IMR-90 (cell line): ENCODE results near the gene ZNF277.

ENCODE experiments used
- BHLHE40 ChIP-seq: fragments of 150-350 bp; IDR thresholded peaks from 2 replicates; pipeline ENCODE4 v1.6.1; 2016; ENCODE audit warnings: mild to moderate bottlenecking, low read depth, low read length
- CHD1 ChIP-seq: IDR thresholded peaks from 2 replicates; pipeline ENCODE4 v1.6.1; 2012; ENCODE audit warnings: low read depth, low read length, improper control_type of control experiment
- CTCF ChIP-seq: conservative IDR thresholded peaks from 2 replicates; pipeline ENCODE4 v1.5.1; 2012; ENCODE audit warnings: mild to moderate bottlenecking, low read depth, low read length, improper control_type of control experiment
- ELK1 ChIP-seq: fragments of 150-350 bp; IDR thresholded peaks from 2 replicates; pipeline ENCODE4 v1.6.1; 2016; ENCODE audit warnings: low read depth, mild to moderate bottlenecking, low read length, moderate library complexity, borderline replicate concordance
- FOS ChIP-seq: fragments of 150-350 bp; IDR thresholded peaks from 2 replicates; pipeline ENCODE4 v1.6.1; 2016; ENCODE audit warnings: low read depth, low read length
- MAFK ChIP-seq: IDR thresholded peaks from 2 replicates; pipeline ENCODE4 v1.6.1; 2012; ENCODE audit warnings: low read depth, low read length, improper control_type of control experiment
- MAZ ChIP-seq: IDR thresholded peaks from 2 replicates; pipeline ENCODE4 v1.6.1; 2012; ENCODE audit warnings: low read depth, mild to moderate bottlenecking, low read length, improper control_type of control experiment, moderate library complexity, borderline replicate concordance
- MXI1 ChIP-seq: IDR thresholded peaks from 2 replicates; pipeline ENCODE4 v1.6.1; 2012; ENCODE audit warnings: low read depth, mild to moderate bottlenecking, low read length, moderate library complexity, borderline replicate concordance
- NFE2L2 ChIP-seq: fragments of 150-350 bp; IDR thresholded peaks from 2 replicates; pipeline ENCODE4 v1.6.1; 2016; ENCODE audit warnings: low read depth, mild to moderate bottlenecking, low read length
- POLR2A ChIP-seq: IDR thresholded peaks from 2 replicates; pipeline ENCODE4 v1.6.1; 2012; ENCODE audit warnings: mild to moderate bottlenecking, low read depth, low read length
- RAD21 ChIP-seq: IDR thresholded peaks from 2 replicates; pipeline ENCODE4 v1.6.1; 2012; ENCODE audit warnings: low read length, improper control_type of control experiment
- RCOR1 ChIP-seq: IDR thresholded peaks from 2 replicates; pipeline ENCODE4 v1.6.1; 2012; ENCODE audit warnings: mild to moderate bottlenecking, low read length, improper control_type of control experiment; ENCODE audit not compliant: insufficient replicate concordance
- RFX5 ChIP-seq: IDR thresholded peaks from 2 replicates; pipeline ENCODE4 v1.8.0; 2012; ENCODE audit warnings: low read depth, mild to moderate bottlenecking, low read length, moderate library complexity
- SMC3 ChIP-seq: fragments of 150-350 bp; IDR thresholded peaks from 2 replicates; pipeline ENCODE4 v1.6.1; 2016; ENCODE audit warnings: low read depth, mild to moderate bottlenecking, antibody characterized with exemption, low read length, moderate library complexity

- TF ChIP-seq RAD21 (no peak), CTCF (no peak), POLR2A (no peak), BHLHE40 (no peak), FOS (no peak), RFX5 (no peak), MAZ (no peak), RCOR1 (no peak), ELK1 (no peak), MXI1 (no peak), NFE2L2 (no peak), SMC3 (no peak), CHD1 (no peak), MAFK (no peak)
Observed at GRCh38 chr7:112193915-112194502, 12.5 kb upstream of the ZNF277 start.
